Measurements from ENCODE around the gene EXO1. TPM values are rescaled to one million over a fixed set of nuclear protein-coding genes. Genes with fewer than 3 reads are reported as not detected.

Gene EXO1
- polyA plus RNA-seq, 1 donor (not counting 4 experiments of a cell fraction or from before 2014, with no cell fraction given) = 5.4 TPM

GRCh38 chr1:241900381-241900780 lies 52.4 kb downstream of the EXO1 start:
- H2AFZ ChIP-seq (ENCODE audit: control insufficient read depth, low read length) = no peak overlapping the region
- no peaks in the 10 kb centered on the region for H3K36me3 ChIP-seq (ENCODE audit: control insufficient read depth in 2 of 2, extremely low read depth in 1 of 2, insufficient read depth in 2 of 2, low read length in 2 of 2)
- FAIRE-seq (no peak), DNase-seq (ENCODE audit: low read depth, low spot score) (no peak)
- H3K9me1 ChIP-seq (ENCODE audit: control insufficient read depth, extremely low read depth, insufficient read depth, low read length) = no peaks in the 10 kb centered on the region
- dilution Hi-C loops (cut with MboI; ENCODE audit: extremely low pct_ligation_motif_present, low sequenced_read_pairs) = no loop called here
- no peak overlapping the region for H3K27ac ChIP-seq (ENCODE audit: control insufficient read depth, insufficient read depth, low read length)
- H3K9me3 ChIP-seq (ENCODE audit: control insufficient read depth, low read depth, low read length) = no peaks in the 10 kb centered on the region
- no peaks in the 10 kb centered on the region for H4K20me1 ChIP-seq (ENCODE audit: control insufficient read depth, extremely low read depth, insufficient read depth, low read length)
- H3K27me3 ChIP-seq (ENCODE audit: control insufficient read depth, extremely low read depth, insufficient read depth, low read length) = no peaks in the 10 kb centered on the region
- no peaks in the 10 kb centered on the region for H3K4me1 ChIP-seq (ENCODE audit: control insufficient read depth, extremely low read depth, insufficient read depth, low read length)
- no peak for TF ChIP-seq CTCF (optimal IDR thresholded peaks at IDR 0.05 in 1 of 3, IDR thresholded peaks at IDR 0.05 in 1 of 3, conservative IDR thresholded peaks at IDR 0.05 in 1 of 3; ENCODE audit: extremely low read depth in 1 of 3, insufficient read depth in 2 of 3, low read length in 3 of 3)
- TF ChIP-seq EZH2 (IDR thresholded peaks at IDR 0.05; ENCODE audit: low read length) = no peak
- no peaks in the 10 kb centered on the region for H3K79me2 ChIP-seq (ENCODE audit: control insufficient read depth, insufficient read depth, low read length)
- no peak overlapping the region for H3K9ac ChIP-seq (ENCODE audit: control insufficient read depth, extremely low read depth, insufficient read depth, low read length)
- no peak overlapping the region for H3K4me2 ChIP-seq (ENCODE audit: control insufficient read depth, extremely low read depth, insufficient read depth, low read depth, low read length)
- H3K4me3 ChIP-seq (ENCODE audit: control insufficient read depth in 2 of 3, extremely low read depth in 1 of 3, insufficient read depth in 2 of 3, low read depth in 1 of 3, low read length in 3 of 3) = no peak overlapping the region

GRCh38 chr1:241902391-241903065 lies 54.5 kb downstream of the EXO1 start:
- Histone ChIP-seq H3K36me3 (ENCODE audit: control insufficient read depth in 2 of 2, extremely low read depth in 1 of 2, insufficient read depth in 2 of 2, low read length in 2 of 2) (no peaks in the 10 kb centered on the region), H3K27ac (ENCODE audit: control insufficient read depth, insufficient read depth, low read length) (no peak overlapping the region), H3K9me1 (ENCODE audit: control insufficient read depth, extremely low read depth, insufficient read depth, low read length) (no peaks in the 10 kb centered on the region), H3K4me2 (ENCODE audit: control insufficient read depth, extremely low read depth, insufficient read depth, low read depth, low read length) (no peak overlapping the region), H3K9ac (ENCODE audit: control insufficient read depth, extremely low read depth, insufficient read depth, low read length) (no peak overlapping the region), H4K20me1 (ENCODE audit: control insufficient read depth, extremely low read depth, insufficient read depth, low read length) (no peaks in the 10 kb centered on the region), H2AFZ (ENCODE audit: control insufficient read depth, low read length) (no peak overlapping the region), H3K9me3 (ENCODE audit: control insufficient read depth, low read depth, low read length) (no peaks in the 10 kb centered on the region), H3K4me1 (ENCODE audit: control insufficient read depth, extremely low read depth, insufficient read depth, low read length) (no peaks in the 10 kb centered on the region), H3K27me3 (ENCODE audit: control insufficient read depth, extremely low read depth, insufficient read depth, low read length) (no peaks in the 10 kb centered on the region), H3K4me3 (ENCODE audit: control insufficient read depth in 2 of 3, extremely low read depth in 1 of 3, insufficient read depth in 2 of 3, low read depth in 1 of 3, low read length in 3 of 3) (no peak overlapping the region), H3K79me2 (ENCODE audit: control insufficient read depth, insufficient read depth, low read length) (no peaks in the 10 kb centered on the region)
- no peak for FAIRE-seq
- no peak for DNase-seq (ENCODE audit: low read depth, low spot score)
- no peak for TF ChIP-seq EZH2 (IDR thresholded peaks at IDR 0.05; ENCODE audit: low read length)
- TF ChIP-seq CTCF (optimal IDR thresholded peaks at IDR 0.05 in 1 of 3, IDR thresholded peaks at IDR 0.05 in 1 of 3, conservative IDR thresholded peaks at IDR 0.05 in 1 of 3; ENCODE audit: extremely low read depth in 1 of 3, insufficient read depth in 2 of 3, low read length in 3 of 3) = no peak
- dilution Hi-C loops (cut with MboI; ENCODE audit: extremely low pct_ligation_motif_present, low sequenced_read_pairs) = no loop called here

Data from keratinocyte (primary cell).